Skin epidermis (tissue), 12 donors: ENCODE data around the gene SACS.

Experiments used
- H3K27ac ChIP-seq, 21 experiments: fragments of 200-600 bp; sonication (generic) in 11 of 21; one replicate each; pipeline ENCODE4 v1.5.0; 2020; ENCODE audit warnings: mild to moderate bottlenecking in 3 of 21, inconsistent platforms in 2 of 21, moderate library complexity in 2 of 21
- H3K4me3 ChIP-seq, 7 experiments: fragments of 200-600 bp; sonication (generic) in 2 of 7; one replicate each; pipeline ENCODE4 v1.5.0; 2020; ENCODE audit warnings: inconsistent platforms in 2 of 7, mild to moderate bottlenecking in 2 of 7, moderate library complexity in 1 of 7

The SACS gene

DNA sequence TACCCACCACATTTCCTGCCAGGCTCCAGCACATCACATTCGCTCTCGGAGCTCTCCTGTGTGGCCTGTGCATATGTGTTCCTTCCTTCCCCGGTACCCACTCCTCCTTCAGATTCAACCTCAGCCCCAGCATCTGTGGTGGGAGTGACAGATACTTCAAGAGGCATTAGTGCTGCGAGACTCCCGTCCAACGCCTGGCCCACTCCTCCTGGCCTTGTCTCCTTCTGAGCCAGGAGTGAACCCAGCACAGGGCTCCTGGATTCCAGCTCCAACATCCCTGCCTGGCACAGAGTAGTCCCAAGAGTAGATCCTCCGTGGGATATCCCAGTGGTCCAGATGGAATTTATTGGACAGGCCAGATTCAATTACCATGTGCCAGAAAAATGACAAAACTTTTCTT, 55.9 kb downstream of the SACS start:
- Histone ChIP-seq H3K4me3 (no peak overlapping the region), H3K27ac (peak overlapping the region in 14 of 21 experiments; percentile 7 to 76 (median 34))

DNA sequence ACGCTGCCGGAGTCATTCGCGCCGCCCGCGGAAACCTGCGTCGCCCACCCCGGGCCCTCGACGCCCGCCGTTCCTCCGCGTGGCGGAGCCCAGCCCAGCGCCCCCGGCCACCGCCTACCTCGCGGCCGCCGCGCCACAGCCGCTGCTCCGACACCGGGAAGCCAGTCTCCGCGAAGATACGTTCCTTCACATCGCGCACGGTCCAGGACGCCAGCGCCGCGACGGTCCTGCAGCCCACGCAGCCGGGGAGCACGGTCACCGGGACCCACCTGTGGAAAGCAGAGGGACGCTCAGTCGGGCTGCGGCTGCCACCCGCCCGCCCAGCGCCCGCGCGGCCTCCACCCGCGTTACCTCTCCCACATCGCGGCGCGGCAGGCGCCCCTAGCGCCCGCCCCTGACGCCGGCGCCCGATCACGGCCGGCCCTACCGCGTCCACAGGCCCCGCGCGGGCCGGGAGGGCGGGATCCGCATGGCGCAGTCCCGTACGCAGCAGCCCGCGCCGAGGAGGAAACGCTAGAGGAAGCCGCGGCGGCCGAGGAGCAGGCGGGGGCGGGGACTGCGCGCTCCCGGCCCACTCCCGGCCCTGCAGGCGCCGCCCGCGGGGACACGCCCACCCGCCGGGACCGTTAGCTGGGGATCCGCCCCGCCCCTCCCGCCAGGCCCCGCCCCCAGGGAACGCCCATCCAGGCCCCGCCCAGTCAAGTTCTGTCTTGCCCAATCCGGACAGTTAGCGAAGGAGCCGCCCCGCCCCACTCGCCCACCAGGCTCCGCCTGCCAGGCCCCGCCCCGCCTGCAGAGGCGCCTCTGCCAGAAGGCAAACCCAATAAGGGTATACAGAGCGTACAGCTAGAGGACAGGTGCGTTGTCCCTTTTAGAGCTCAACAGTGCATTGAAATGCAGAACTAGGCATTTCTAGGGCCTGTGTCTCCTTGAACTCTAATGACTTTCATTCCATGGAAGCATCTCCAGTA, 58.2 kb downstream of the SACS start:
- peak overlapping the region; percentile 44 to 91 (median 65) for H3K4me3 ChIP-seq
- peak overlapping the region; percentile 27 to 95 (median 81) for H3K27ac ChIP-seq

DNA sequence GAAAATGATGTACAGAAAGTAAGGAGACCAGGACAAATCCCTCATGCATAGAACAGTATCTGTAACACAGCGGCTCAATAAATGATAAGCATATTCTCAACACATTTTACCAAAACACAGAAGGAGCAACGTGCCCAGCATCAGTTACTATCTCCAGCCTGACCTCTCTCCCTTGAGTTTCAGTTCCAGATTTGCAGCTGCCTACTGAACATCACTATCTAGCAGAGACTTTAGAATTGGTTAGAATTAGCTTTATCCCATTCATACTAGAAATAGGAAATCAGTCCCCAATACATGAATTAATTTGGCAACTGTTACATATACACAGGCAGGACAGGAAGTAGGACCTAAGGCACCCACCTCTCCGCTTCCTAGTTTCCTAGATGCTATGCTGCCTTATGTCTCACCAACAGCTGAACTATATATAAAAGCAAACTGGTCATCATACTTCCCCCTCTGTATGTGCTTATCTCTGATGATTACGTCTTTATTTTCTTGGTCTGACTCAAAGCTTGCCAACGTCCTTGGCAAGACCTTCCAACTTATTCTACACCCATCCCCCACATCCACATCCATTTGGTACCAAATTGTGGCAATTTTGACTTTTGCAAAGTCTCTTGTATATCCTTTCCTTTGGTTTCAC, 61.1 kb downstream of the SACS start:
- no peak overlapping the region for H3K27ac ChIP-seq
- peak overlapping the region in 1 of 7 experiments; percentile 91 for H3K4me3 ChIP-seq

DNA sequence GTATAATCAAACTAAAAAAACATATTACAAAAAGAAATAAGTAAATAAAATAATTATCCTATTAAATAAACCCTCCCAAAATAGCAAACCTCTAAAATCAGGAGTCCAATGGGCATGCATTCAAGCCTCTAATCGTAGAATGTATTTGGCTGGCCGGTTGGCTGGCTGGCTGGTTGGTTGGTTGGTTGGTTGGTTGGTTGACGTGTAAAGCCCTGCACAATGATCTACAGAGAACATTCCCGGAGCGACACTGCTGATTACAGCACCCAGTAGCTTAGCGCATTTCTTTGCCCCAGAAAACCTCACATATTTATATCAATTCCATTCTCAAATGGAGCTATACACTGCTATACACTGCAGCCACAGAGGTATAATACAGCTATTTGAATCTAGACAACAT, 65.6 kb downstream of the SACS start:
- no peak overlapping the region for H3K27ac ChIP-seq
- H3K4me3 ChIP-seq, result no peak overlapping the region

DNA sequence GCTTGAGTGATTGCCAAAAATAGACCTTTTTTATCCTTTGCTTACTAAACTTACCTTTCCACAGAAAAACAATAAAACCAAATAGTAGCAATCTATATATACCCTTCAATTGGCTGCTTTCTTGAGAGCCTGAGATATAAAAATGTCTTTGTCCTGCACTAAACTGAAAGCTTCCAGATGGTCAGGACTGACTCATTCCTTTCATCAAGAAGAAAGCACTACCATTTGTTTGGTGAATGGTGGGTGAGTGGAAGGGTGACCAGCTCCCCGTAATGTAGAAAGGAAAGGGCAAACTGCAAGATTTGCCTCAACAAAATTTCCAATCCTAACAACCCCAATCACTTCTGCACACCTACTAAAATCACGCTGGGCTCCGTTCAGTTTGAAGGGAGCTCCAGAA, 67.8 kb downstream of the SACS start:
- H3K27ac ChIP-seq, result no peak overlapping the region
- no peak overlapping the region for H3K4me3 ChIP-seq

DNA sequence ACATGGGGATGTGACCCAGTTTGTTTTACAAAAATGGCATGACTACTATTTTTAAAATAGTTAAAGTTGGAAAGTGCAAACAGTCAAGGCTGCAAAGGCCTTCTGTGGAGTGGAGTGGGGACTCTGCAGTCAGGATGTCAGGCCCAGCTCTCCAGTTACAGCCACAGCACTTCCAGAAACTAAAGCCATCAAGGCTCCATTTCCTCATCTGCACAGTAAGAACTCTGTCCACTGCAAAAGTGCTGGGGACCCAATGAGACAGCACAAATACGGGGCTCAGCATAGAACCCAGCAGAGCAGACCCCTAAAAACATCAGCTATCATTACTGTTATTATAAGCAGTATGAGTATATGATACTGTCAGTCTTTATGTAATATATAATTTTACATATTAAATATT, 73.6 kb downstream of the SACS start:
- H3K4me3 ChIP-seq, result no peak overlapping the region
- H3K27ac ChIP-seq, result no peak overlapping the region

DNA sequence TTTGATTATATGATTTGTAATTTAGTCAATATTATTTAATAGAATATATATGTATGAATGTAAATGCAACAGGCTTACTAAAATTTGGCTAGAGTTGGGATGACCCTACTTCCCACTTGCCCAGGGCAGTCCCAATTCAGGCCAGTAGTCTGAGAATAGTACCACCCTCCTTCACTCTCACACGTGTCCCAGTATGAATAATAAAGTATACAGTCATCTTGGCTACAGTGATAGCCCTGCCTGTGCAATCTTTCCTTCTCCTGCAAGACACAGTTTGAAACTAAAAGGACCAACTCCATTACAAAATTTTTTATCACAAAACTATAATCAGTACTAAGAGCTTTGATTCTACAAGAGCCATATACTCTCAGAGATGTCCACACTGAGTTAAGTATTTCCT, 76.2 kb downstream of the SACS start:
- Histone ChIP-seq H3K27ac (no peak overlapping the region), H3K4me3 (no peak overlapping the region)

DNA sequence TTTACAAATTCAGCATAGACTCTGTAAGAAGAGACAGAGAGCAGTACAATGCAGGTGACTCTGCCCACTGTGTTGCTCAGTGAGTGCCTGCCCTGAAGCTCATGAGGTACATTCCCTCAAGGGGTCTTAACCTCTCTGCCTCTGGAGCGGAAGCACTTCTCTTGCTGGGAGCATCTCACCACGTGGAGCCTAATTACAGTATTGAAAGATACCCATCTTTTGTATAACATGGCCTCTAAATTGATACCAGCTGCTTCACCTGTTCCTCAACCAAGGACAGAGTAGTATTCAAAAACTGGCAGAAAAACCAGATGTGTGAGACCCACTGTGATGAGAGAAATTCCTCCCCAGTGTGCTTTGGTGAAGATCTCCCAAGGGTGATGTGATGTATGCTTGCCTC, 77.1 kb downstream of the SACS start:
- Histone ChIP-seq H3K4me3 (no peak overlapping the region), H3K27ac (no peak overlapping the region)

DNA sequence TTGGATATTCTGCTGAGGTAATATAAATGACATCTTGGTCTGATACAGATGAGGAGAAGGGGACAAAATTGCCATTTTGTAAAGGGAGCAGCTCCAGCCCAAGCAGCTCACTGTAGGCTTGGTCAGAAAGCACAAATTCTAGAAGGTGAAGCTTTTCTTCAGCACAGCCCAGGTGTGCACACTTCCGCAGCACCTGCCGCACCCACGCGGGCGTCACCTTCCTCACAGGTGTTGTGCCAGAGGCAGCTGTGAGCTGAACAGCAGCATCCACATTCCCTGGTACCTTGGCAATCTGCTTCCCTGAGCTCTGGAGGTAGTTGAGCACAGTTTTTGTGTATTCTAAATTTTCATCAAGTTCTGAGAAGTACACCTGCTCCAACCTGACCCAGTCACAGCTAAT, 79.0 kb downstream of the SACS start:
- Histone ChIP-seq H3K27ac (no peak overlapping the region), H3K4me3 (no peak overlapping the region)

DNA sequence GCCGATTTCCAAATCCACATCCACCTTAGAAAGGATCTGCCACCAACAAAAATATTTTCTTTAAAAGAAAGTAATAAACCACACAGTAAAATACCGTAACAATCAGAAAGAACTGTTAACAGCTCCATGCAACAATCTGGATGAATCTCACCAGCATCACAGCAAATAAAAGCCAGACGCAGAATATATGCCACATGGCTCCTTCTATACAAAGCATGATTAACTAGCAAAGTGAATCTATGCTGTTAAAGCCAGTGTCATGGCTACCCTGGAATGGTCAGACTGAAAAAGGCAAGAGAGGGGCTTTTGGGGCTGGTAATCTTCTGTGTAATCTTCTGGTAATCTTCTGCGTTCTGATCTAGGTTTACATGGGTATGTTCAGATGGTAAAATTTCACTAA, 81.3 kb downstream of the SACS start:
- H3K27ac ChIP-seq, result no peak overlapping the region
- no peak overlapping the region for H3K4me3 ChIP-seq

DNA sequence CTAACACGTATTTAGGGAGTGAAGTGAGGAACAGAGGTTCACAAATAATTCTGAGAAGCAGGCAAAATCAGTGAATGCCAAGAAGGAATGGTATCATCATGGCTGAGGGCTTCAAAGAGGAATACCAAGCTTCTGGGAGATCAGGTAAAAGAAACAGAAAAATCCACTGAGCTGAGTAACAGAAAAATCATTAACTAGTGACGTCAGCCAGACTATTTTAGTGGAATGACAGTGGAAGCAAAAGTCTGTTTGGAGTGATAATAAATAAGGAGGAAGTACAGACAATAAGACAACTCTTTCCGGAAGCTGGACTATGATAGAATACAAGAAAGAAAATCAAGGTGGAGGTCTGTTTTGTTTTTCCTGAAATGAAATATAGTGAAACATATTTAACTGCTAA, 83.5 kb downstream of the SACS start:
- no peak overlapping the region for H3K4me3 ChIP-seq
- peak overlapping the region in 7 of 21 experiments; percentile 10 to 67 (median 17) for H3K27ac ChIP-seq

DNA sequence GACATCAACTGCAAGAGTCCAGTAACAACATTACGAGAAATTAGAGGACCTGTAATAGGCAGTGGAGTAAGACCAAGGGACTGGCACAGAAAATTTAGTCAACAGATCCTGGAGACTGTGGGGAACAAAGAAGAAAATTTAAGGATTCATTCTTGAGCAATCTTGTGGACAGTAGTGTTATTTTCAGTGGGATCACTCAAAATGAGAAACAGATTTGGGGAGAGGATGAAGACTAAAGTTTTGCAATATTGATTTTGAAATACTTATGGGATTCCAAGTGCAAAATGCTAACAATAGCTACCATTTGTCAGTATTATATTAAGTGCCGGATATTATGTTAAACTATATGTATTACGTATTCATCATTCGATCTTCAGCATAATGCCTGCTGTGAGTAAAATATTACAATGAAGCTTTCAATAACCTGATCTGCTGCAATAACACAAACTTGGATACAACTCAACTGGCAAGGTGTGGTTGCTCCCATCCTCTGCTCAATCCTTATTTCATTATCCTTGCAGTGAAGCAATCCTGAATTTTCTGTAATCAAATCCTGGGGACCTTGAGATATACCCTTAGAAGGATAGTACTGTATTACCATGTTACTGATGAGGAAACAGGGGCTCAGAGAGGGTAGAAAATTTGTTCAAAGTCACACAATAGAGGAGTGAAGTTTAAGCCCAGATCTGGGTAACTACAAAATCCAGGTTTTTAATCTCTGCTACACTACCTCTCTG, 84.2 kb downstream of the SACS start:
- Histone ChIP-seq H3K4me3 (no peak overlapping the region), H3K27ac (peak overlapping the region in 9 of 21 experiments; percentile 8 to 67 (median 20))

DNA sequence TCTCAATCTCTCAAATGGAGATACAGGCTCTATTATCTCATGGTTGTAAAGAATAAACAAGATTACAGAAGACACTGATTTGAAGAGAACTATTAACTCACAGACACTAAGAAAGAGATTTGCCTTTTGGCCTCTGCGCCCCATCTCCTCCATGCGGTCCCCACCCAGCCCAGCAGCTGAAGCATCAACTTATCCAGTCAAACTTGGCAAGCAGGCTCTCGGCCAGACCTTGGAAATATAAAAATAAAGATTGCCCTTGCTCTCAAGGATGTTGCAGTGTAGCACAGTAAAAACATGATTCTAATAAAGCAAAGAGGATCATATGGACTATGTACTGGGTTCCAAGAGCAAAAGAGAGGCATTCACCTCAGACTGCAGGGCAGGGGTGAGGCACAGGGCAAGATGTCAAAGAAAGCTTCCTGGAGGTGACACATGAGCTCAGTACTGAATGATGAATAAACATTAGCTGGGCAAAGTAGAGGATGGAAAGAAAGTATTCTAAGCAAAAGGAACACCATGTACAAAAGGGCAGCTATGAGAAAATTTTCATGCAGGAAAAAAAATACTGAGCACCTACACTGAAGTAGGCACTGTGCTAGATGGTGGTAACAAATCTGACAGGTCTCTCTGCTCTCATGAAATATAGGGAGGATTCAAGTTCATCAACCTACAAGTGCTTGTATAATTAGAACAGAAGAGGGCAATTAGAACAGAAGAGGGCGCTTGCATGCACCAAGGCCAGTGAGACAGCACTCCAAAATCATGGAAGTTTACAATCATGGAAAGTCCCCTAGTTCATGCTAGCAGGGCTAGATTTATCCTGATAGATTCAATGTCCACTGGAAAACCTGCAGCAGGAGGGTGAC, 85.0 kb downstream of the SACS start:
- peak overlapping the region in 4 of 21 experiments; percentile 8 to 64 (median 25) for H3K27ac ChIP-seq
- H3K4me3 ChIP-seq, result no peak overlapping the region

DNA sequence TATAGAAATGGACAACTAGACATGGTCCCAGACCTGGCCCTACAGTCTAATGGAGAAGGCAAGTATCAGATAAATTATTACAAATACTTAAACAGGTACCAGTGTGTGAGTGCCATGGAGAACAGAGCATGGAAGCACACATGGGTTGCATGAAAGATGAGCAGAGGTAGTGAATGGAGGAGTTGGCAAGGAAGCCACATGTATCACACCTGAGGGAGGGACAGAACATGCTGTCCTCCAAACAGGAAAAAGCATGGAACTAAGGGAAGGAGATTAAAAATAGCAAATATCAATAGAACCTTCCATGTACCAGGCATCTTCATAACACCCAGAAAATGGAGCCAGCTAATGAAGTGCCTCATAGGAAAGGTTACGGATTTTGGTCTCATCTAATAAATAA, 85.9 kb downstream of the SACS start:
- no peak overlapping the region for H3K4me3 ChIP-seq
- H3K27ac ChIP-seq, result no peak overlapping the region

DNA sequence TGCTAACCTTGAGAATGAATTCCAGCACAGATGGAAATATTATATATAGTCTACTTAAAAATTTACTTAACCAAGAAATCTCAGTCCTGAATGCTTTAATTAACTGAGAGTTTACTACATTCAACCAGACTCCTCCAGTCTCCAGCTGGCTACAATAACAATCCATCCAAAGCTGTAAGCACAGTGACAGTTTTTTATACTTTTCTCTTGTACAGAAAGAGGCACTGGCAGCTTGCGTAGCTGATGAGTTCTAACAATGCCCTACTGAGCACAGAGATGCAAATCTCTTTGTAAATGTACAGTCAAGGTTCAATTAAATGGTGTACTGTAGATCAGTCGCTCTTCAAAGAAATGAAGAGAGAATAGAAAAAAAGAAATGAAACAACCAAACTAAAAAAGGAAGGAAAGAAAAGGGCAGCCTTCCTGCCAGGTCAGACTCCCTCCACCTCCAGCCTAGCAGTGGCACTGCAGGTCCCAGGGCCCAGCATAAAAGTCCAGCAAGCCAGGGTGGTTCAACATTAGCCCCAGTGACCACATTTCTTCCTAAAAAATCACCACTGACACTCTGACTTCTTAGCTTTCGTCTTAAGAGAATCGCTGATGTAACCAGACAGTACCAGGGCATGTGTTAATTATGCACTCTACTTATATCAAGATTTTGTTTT, 88.4 kb downstream of the SACS start:
- Histone ChIP-seq H3K4me3 (no peak overlapping the region), H3K27ac (no peak overlapping the region)

DNA sequence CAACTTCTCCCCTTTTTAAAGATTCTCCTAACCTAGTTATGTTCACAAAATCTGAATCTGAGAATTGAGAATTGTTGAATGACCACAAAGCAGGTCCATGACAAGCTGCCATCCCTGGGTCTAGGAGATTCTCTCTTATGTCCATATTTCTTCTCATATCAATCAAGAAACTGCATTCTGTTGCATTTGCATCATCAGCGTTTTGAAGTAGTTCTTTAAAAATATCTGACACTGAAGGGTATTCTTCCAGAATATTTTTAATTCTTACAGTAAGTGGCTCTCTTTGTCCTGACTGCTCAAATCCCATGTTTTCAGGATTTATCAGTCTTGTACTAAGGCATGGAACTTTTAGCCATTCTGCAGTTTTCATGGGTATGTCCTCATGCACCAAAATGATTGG, 94.3 kb downstream of the SACS start:
- no peak overlapping the region for H3K27ac ChIP-seq
- no peak overlapping the region for H3K4me3 ChIP-seq

DNA sequence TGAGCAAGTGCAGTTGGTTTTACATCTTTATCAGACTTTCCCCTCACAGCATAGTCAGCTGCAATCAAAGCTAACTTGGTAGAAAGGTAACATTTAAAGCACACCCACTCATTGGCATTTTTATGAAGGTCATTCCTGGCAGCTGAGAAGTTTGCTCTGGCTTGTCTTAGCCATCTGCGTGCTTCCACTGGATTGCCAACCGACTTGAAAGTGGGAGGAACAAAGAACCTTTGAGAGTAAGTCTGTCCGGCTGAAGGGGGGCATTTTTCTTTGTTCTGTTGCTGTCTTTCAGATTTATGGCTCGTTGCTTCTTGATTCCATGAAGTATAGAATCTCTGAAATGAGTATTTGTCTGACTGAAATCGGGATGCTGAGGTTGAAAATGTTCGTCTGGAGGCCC, 103.1 kb downstream of the SACS start:
- Histone ChIP-seq H3K27ac (no peak overlapping the region), H3K4me3 (no peak overlapping the region)

DNA sequence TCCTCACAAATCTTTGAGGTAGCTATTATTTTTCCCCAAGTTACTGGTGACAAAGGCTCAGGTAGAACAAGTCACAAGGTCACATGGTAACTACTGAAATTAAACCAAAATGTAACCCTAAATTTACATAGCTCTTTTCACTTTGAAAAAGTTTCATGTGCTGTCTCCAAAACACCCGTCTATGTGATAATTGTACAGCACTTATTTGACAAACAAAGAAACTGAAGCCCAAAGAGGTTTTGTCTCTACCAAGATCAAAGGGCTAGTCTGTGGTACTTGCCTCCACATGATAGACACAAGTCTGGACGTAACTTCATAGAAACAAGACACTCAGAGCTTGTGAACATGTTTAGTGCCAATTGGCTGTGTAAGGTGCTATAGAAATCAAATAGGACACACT, 108.3 kb downstream of the SACS start:
- no peak overlapping the region for H3K27ac ChIP-seq
- no peak overlapping the region for H3K4me3 ChIP-seq
